ENCODE results near the gene DPP6. TPM values are rescaled to one million over a fixed set of nuclear protein-coding genes. Genes with fewer than 3 reads are reported as not detected.
"Not testable (repeated sequence)": the region's sequence is repeated elsewhere in the genome, so short reads cannot be mapped to it uniquely, and the experiment has no call there.

DPP6 gene
- total RNA-seq, 1 experiment from 2014 or later, result not detected

DNA sequence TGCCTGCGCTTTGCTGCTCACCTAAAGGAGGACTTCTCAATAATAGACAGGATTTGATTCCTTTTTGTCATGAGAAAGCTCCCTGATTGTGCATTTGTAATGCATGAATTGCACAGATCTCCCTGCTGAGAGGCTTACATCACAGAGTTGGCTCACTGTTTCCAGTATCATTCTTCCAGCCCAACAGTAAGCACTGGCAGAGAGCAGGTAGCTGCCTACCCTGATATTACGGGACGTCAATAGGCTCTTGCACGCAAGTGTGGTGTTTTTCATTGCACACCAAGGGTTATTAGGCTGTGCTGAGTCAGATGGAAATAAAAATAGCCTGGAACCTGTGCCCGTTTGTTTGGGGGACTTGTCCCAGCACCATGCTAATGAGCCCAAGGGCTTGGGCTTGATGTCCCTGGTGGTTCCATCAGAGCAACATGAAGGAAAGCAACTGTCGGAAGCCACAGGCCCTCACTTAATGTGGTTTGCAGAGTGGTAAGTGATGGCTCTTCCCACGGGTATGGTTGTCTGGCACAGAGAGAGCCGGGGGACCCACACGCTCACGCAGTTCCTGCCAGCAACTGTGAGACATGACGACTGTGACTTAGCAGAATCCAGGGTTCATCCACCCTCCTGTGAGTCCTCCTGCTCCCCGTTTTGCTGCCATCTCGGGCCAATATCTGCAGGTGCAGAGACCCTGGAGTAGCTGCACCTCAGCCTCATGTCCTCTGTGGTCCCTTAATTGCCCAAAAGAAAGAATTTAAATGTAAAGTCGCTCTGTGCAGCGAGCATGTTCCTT, 20.4 kb downstream of the DPP6 start:
- not testable (repeated sequence) for DNase-seq (ENCODE audit: low spot score)

DNA sequence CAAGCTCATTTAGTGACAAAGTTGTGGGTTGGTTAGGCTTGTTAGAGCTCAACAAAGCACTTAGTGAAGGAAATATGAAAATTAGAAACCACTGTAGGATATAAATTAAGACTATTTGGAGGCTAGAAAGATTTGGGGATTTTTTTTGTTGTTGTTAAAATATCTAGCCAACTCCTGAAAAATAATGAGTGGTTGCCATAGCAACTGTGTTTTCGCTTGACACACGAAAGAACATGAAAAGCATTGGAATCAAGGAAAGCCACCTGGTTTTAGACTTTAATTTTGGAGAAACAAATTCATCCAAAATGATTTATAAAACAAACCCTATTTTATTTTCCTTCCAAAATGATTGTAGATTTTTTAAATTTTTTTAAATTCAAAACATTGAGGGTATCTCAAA, 26.3 kb downstream of the DPP6 start:
- not testable (repeated sequence) for DNase-seq (ENCODE audit: low spot score)

DNA sequence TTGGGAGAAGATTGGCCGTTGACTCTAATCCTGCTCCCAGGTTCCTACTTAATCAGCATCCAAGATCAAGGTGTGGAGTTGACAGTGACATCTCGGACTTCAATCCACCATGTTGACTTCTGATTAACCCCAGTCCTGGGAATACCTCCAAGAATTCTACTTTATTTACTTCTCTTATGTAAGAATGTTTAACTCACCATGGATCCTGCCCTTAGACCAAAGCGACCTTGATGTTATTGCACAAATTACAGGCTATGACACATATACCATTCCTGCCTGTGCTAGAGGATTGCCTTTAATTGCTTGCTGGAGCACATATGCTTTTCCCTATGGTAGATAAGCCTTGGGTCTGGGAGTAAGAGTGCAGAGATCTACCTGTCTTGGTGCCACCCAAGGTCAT, 28.1 kb downstream of the DPP6 start:
- not testable (repeated sequence) for DNase-seq (ENCODE audit: low spot score)

DNA sequence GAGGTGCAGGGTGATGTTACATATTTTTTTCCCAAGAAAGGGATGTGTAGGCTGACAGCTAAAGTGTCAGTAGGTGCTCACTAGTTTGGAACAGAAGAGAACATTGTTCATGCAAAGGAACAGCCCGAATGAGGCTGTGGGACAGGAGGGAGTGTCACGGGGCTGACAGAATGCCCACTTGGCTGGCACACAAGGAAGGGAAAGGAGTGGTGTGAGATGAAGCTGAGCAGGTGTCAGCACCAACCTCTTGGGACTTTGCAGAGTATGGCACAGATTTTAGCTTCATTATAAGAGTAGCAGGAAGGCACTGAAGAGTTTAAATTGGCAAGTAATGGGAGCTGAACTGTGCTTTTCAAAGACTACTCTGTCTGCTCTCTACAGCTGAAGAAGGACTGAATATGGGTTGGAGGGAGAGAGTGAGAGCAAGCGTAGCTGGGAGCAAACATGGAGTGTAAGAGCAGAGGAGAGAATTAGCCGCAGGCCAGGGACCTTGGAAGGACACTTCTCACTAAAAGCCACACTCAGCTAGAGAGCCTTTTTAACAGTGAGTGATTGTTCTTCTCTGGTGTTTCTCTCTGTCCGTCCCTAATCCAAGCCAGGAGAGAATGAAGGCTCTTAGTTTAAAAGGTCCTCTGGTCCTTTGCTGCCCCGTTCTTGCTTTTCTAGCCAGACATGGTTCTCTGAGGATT, 35.0 kb downstream of the DPP6 start:
- DNase-seq (ENCODE audit: low spot score), result not testable (repeated sequence)

DNA sequence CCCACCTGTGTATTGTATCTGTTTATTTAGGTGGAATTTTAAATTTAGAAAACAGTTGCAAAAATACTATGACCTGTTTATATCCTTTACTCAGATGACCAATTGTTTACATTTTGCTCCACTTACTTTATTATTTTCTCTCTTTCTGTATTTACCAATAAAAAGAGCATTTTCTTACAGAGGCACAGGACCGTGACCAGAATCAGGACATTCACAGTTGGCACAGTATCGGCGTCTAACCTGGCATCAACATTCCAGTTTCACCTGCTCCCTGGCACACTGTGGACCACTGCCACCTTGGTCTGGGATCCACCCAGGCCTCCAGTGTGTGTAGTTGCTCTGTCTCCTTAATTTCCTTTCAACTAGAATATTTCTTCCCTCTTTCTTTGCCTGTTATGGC, 39.9 kb downstream of the DPP6 start:
- not testable (repeated sequence) for DNase-seq (ENCODE audit: low spot score)

DNA sequence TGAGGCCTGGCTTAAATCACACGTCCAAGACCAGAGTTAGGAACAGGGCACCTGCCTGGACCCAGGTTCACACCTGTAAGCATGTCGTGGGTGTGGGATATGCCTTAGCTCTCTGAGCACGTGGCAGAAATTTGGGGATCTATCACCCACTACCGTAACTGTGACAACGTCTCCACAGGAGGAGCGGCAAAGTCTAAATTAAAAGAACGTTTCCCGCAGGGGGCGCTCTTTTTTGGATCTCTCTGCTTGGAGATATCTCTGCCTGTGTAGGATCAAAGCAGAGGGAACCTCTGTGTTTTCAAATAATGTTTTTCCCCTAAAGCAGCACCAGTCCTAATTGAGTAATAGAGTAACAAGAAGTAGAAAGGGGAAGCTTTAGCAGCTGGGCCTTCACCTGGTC, 43.0 kb downstream of the DPP6 start:
- not testable (repeated sequence) for DNase-seq (ENCODE audit: low spot score)

DNA sequence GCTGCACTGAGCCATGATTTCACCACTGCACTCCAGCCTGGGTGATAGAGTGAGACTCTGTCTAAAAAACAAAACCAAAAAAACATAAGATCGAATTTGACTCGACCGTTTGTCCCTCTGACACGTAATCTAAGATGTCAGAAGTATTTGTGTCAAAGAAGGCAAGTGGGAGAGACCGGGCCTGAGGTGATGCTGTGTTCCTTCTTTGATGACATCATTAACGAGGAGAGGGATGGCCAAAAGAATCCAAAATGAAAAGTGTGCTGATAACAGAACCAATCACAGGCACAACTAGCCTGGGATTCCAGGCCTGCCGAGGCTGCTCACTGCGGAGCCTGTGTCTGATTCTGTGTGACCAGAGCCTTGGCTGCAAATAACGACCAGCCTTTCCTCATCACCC, 52.9 kb downstream of the DPP6 start:
- DNase-seq (ENCODE audit: low spot score), result not testable (repeated sequence)

DNA sequence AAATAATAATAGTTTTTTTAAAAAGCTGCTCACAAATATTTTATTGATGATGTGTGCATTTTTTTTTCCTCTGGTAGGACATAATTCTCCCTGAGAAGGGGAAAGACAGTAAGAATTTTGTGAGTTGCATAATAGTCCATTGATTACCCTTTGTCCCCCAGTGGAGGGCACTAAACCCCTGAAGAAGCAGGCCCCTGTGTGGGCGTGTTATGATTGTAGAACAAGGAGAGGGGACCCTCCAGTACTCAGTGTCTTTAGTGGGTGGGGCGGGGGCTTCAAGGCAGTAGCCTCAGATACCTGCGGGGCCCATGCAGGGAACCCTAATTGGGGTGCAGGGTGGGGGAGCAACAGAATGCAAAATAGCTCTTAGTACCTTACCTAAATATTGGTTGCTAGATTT, 57.4 kb downstream of the DPP6 start:
- not testable (repeated sequence) for DNase-seq (ENCODE audit: low spot score)

DNA sequence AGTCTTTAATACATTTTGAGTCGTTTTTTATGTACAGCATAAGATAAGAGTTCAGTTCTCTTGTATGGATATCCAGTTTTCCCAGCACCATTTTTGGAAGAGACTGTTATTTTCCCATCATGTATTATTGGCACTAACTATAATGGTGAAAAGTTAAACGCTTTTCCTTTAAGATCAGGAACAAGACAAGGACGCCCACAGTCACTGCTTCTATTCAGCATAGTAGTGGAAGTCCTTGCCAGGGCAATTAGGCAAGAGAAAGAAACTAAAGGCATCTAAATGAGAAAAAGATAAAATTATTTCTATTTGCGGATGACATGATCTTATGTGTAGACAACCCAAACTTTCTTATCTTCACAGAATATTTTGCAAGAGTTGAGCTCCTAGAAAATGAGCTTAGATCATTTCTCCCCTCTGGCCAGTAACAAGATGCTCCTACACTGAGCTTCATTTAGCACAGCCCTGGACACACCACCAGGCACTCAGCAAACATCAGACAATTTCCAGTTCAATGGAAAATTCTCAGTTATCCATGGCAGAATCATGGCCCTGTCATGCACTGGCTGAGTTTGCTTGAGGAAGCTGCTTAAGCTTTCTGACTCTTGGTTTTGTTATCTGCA, 61.6 kb downstream of the DPP6 start:
- not testable (repeated sequence) for DNase-seq (ENCODE audit: low spot score)

DNA sequence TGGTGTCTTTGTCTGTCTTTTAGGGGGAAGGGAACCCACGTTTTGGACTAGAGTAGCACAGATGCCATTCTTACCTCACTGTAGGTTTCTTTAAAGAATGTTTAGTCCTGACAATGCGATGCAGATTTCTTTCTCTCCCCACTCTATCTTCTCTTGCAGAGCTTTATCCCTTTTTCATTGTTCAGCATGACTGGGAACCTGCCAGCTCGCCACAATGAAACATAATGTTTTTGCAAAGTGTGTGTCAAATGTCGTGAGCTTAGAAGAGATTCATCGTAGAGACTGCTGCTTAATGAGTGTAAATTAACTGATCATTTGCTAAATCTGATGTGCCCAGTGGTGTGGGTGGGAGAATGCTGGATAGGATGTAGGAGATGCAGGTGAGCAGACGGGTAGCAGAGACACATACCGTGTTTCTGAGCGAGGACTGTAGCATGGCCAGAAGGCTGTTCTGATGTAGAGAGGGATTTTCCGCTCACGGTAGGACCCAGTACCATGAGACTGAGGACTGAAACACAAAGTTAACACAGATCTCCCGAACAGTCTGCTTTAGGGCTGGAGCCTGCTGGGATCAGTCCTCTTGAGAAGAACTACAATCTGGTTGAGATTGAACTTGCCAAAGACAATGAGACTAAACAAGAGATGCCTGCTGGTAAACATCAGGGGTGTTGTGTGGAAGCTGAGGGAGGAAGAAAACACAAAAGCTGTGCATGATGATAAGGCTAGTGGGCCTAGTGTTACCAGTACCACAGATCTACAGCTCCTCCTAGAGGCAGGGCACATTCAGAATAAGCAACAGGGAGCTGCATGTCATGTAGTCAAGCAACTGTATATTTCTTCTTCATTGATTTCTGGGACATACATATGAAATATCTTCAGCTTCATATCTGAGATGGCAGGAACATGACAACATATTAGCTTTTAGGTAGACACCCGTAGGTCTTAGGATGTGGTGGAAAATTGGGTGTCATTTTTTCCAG, 65.5 kb downstream of the DPP6 start:
- not testable (repeated sequence) for DNase-seq (ENCODE audit: low spot score)

DNA sequence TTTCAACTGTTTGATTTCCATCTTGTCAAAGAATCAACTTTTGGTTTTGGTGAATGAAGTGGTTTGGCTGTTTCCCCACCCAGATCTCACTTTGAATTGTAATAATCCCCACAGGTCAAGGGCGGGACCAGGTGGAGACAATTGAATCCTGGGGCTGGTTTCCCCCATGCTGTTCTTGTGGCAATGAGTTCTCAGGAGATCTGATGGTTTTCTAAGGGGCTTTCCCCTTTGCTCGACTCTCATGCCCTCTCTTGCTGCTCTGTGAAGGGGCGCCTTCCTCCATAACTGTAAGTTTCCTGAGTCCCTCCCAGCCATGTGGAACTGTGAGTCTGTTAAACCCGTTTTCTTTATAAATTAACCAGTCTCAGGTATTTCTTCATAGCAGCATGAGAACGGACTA, 68.6 kb downstream of the DPP6 start:
- DNase-seq (ENCODE audit: low spot score), result not testable (repeated sequence)

DNA sequence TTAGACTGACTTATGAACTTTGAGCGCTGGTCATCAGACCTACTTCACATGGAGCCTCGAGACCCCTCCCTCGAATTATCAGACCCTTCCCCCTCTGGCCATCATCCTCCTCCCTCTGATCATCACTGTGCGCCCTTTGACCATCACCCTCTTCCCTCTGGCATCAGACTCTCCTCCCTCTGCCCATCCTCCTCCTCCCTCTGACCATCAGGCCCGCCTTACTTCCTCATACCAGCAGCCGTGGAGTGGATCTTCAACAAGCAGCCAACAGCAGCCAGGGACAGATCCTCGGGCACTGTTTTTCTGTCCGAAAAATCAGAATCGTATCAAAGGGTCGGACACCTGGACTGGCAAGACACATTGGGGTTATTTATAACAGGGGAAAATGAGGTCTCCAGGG, 70.5 kb downstream of the DPP6 start:
- not testable (repeated sequence) for DNase-seq (ENCODE audit: low spot score)

DNA sequence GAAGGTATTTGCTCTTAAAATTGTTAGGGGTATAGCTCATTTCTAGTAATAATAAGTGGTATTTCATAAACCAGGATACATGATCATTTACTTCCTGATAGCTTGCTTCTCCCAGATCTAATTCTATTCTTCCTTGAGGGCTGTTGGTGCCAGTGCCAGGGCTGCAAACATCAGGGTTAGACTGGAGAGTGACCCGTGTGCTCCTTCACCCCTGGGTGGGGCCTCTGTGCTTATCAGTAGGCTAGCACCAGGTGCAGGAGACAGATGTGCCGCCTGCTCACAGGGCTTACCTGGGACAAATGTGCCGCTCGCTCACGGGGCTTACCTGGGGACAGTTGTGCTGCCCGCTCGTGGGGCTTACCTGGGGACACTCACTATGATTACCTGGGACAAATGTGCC, 71.2 kb downstream of the DPP6 start:
- not testable (repeated sequence) for DNase-seq (ENCODE audit: low spot score)

DNA sequence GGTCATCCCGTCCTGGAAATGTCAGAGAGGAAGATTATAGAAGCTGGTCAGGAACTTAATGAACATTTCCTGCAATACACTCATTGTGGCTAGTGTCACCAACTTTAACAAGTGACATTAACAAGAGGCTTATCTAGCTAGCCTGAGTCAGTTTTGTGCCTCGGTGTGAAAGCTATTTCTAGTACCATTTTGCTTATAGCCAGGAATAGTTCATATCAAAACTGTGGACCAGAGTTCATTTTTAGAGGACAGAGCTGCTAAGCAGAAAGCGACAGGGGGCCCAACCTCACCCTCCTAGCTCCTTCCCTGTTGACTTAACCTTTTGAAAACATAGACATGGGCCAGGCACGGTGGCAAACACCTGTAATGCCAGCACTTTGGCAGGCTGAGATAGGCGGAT, 76.9 kb downstream of the DPP6 start:
- DNase-seq (ENCODE audit: low spot score), result not testable (repeated sequence)

DNA sequence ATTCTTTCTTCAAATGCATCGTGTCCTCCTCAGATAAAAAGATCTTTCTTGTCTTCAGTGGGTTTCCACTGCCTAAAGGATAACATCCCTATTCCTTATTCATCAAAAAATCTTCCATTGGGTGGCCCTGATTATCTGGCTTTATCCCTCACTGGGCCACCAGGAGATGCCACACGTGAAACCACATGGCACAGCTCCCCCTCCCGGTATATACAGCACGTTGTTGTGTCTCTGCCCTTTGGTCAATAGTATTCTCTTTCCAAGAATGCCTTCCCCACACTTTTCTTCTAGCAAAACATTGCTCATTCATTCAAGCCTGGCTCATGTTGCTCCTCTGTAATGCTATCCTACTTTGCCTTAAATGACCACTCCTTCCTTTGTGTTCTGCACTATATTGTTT, 80.4 kb downstream of the DPP6 start:
- not testable (repeated sequence) for DNase-seq (ENCODE audit: low spot score)

DNA sequence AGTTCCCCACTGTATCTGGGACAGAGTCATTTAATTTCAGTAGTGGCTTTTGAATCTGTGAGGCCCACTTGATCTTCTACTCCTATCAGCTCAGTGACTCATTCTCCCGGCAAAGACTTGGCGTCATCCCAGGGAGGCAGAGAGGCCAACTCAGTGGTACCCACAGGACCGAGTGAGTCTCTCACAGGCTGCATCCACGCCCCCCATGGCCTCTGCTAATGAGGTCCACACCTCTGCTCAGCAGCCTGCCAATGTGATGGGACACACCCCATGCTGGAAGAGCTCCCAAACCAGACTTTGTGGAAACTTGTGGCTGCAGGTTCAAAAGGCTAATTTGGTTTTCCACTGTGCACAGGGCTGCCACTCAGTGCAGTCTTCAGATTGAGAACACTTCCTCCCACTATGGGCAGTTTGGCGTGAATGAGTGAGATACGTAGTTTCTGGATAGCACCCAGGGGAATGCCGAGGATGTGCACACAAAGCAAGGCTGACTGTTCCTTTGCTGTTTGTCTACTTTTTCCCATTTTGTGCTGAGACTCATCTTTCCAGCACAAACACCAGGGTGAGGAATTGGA, 81.6 kb downstream of the DPP6 start:
- not testable (repeated sequence) for DNase-seq (ENCODE audit: low spot score)

DNA sequence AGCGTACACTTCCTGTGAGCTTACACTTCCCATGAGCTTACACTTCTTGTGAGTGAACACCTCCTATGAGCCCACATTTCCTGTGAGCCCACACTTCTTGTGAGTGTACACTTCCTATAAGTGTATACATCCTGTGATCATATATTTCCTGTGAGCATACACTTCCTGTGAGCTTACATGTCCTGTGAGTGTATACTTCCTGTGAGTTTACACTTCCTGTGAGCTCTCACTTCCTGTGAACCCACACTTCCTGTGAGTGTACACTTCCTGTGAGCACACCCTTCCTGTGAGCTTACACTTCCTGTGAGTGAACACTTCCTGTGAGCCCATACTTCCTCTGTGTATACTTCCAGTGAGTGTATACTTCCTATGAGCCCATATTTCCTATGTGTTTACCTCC, 82.5 kb downstream of the DPP6 start:
- not testable (repeated sequence) for DNase-seq (ENCODE audit: low spot score)

DNA sequence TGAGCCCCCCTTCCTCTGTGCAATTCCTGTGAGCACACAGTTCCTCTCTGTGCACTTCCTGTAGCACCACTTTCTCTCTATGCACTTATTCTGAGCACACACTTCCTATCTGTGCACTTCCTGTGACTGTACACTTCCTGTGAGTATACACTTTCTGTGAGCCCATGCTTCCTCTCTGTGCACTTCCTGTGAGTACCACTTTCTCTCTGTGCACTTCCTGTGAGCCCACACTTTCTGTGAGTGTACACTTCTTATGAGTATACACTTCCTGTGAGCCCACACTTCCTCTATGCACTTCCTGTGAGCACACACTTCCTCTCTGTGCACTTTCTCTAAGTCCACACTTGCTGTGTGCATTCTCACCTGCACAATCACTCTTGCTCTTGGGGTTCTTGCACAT, 83.4 kb downstream of the DPP6 start:
- DNase-seq (ENCODE audit: low spot score), result not testable (repeated sequence)

DNA sequence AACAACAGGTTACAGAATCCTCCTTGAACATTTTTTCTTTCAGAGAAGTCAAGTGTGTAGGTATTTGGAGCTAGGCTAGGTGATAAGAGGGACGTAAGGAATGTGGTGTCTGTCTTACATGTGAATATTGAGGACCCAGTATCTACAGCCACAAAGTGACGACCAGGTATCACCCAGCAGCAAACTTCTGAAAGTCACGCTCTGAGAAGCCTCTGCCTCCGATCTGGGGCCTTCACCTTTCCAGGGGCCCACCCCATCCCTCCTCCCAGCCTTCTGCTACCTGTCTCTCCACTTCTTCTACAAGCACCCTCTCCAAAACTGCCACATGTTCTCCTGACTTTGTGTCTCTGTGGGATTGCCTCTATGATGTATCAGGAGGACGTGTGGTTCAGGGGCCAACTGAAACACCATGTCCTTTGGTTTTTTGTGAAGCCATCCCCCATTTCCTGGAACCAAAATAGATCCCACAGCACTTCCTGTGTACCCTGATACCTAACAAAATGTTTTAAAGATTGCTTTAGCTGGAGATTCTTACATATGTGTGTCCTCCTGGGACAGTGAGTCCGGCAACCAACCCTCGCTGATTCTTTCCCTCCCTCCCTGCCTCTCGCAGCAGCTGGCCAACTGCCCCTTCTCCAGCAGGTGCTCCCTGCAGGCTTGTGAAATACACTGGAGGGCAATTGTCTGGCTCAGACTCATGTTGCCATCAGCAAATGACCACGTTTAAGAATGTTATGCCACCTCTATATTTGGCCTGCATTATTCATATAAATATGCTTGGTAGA, 93.9 kb downstream of the DPP6 start:
- not testable (repeated sequence) for DNase-seq (ENCODE audit: low spot score)

DNA sequence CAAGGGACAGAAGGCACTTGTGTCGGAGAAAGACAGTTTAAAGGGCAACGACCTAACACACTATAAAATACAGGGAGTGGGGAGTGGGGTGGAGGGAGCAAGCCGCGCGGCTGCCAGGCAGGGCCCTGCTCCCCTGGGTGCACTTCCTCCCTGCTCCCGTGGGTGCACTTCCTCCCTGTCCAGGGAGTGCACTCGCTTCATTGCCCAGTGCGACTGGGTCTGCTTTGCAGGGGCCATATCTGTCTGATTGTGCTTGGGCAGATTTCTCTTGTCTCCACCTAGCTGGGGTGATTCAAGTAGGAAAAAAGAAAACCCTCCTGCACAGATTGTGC, 94.5 kb downstream of the DPP6 start:
- DNase-seq (ENCODE audit: low spot score), result not testable (repeated sequence)
